ENCODE results near the gene CAMKK2. TPM values are rescaled to one million over a fixed set of nuclear protein-coding genes. Genes with fewer than 3 reads are reported as not detected.

The CAMKK2 gene
- total and polyA plus RNA-seq, 2 of the 13 experiments (the other 11 are each of a cell fraction or from before 2014, with no cell fraction given) = 18.8 to 20.0 TPM

GRCh38 chr12:121296618-121297434, at the start of gene CAMKK2 (continued):
- TF ChIP-seq ZNF512B (CRISPR knock-in tag; IDR thresholded peaks at IDR 0.05; ENCODE audit: borderline replicate concordance) (0 out of 2 replicates have a peak, but pooled peaks have one; percentile 57), ZNF275 (CRISPR knock-in tag; IDR thresholded peaks at IDR 0.05; ENCODE audit: borderline replicate concordance) (no peak; the same call in 1 of the 2 replicates), KAT7 (CRISPR knock-in tag; IDR thresholded peaks at IDR 0.05; ENCODE audit: borderline replicate concordance) (peak; percentile 44; the same call in 1 of the 2 replicates), GABPB1 (CRISPR knock-in tag; IDR thresholded peaks at IDR 0.05) (peak; percentile 67; the same call in 1 of the 2 replicates), ZMAT3 (CRISPR knock-in tag; conservative IDR thresholded peaks at IDR 0.05) (peak; percentile 74; the same call in 1 of the 2 replicates), ZNF780A (CRISPR knock-in tag; IDR thresholded peaks at IDR 0.05) (peak; percentile 89), ZFAT (CRISPR knock-in tag; conservative IDR thresholded peaks at IDR 0.05) (0 out of 2 replicates have a peak, but pooled peaks have one; percentile 38), ZNF547 (CRISPR knock-in tag; IDR thresholded peaks at IDR 0.05) (peak; percentile 49; the same call in 1 of the 2 replicates), MED13 (CRISPR knock-in tag; IDR thresholded peaks at IDR 0.05) (peak; percentile 65; the same call in 1 of the 2 replicates), ZNF772 (CRISPR knock-in tag; IDR thresholded peaks at IDR 0.05) (0 out of 2 replicates have a peak, but pooled peaks have one; percentile 48), ZBTB2 (CRISPR knock-in tag; IDR thresholded peaks at IDR 0.05; ENCODE audit: low read depth) (peak; percentile 62), ZNF441 (CRISPR knock-in tag; IDR thresholded peaks at IDR 0.05; ENCODE audit: borderline replicate concordance) (peak; percentile 60; the same call in 1 of the 2 replicates), ATF1 (CRISPR knock-in tag; IDR thresholded peaks at IDR 0.05) (no peak), AGO2 (optimal IDR thresholded peaks at IDR 0.05; ENCODE audit: low read depth, low read length) (peak; percentile 67), SNAI1 (CRISPR knock-in tag; IDR thresholded peaks at IDR 0.05; ENCODE audit: borderline replicate concordance) (0 out of 2 replicates have a peak, but pooled peaks have one; percentile 53), MED1 (CRISPR knock-in tag; IDR thresholded peaks at IDR 0.05) (peak; percentile 47; the same call in 1 of the 2 replicates), ZNF768 (CRISPR knock-in tag; IDR thresholded peaks at IDR 0.05) (peak; percentile 50; the same call in 1 of the 2 replicates), UBTF (CRISPR knock-in tag; IDR thresholded peaks at IDR 0.05) (peak; percentile 91), ISL2 (CRISPR knock-in tag; IDR thresholded peaks at IDR 0.05) (0 out of 2 replicates have a peak, but pooled peaks have one; percentile 22), ZNF598 (CRISPR knock-in tag; IDR thresholded peaks at IDR 0.05; ENCODE audit: borderline replicate concordance) (peak; percentile 81)
